ENCODE measurements around the gene TTC7B.
A peak's percentile ranks its signal among the peaks of the same experiment; 100 is the strongest.

The TTC7B gene

DNA sequence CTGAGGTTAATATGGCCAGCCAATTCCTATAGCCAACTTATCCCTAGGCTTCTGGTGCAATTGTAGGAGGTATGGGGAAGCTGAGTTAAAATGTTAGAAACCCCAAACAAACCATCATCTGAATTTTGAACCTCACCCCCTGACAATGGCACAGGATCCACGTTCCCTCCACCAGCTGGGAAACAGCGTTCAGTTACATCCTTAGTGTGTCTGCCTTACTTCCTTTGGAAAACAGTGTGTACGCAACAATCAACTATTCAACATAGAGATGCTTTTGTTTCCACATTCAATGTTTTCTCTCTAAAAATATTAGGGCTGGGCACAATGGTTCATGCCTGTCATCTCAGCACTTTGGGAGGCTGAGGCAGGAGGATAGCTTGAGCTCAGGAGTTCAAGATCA lies 203.4 kb downstream of the TTC7B start:
- DNase-seq, result no peak

GRCh38 chr14:90611936-90612335 lies 204.3 kb downstream of the TTC7B start:
- DNase-seq, result no peak

GRCh38 chr14:90611501-90611900 lies 204.7 kb downstream of the TTC7B start:
- DNase-seq, result no peak

DNA sequence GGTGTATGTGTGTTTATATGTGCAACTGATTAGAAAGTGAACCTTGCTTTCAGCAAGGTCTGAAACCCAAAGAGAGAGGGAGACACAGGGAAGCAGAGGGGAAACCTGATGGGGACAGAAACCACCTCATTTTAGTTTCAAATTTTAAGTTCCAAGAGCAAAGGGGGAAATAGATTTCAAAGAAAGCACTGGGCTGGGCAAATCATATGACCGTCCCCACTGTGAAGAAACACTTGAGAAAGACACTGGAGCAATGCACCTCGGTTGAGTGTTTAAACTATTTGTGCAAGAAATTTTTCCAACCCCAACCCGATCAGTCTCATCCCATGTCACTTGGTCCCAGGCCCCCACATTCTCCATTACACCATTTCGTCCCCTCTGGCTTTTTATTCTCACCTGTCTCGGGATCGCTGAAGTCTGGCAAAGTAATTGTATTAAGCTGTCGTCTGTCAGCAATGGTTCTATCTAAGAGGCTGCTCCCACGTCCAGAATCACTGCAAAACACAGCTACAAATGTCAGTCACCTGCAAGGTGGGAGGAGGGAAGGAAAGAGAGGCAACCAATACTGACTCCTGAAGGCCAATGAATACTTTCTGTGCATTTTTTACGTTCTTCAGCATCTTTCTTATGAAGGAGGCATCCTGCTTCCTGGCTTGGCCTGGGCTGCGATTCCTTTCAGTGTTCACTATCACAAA lies 205.7 kb downstream of the TTC7B start:
- no peak for DNase-seq

- no peak for DNase-seq
Measured at GRCh38 chr14:90609376-90609775, 206.9 kb downstream of the TTC7B start.

DNA sequence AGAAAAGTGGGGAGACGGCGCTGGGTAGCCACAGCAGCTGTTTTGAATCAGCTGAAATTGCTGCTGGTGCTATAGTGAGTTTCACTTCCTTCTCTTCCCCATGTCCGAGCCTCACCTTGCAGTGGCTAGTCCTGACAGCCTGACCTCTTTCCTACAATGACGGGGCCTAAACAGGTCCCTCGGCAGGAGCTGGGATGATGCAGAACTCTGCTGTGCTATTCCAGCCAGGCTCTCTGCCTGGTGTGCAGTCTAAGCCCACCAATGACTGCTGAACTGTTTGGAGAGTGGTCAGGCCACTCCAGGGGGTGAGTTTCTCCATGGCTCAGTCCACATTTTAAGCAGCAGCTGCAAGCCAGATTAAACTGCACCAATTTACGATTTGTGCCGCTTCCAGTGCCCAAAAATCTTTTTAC lies 207.3 kb downstream of the TTC7B start:
- no peak for DNase-seq

GRCh38 chr14:90608281-90608680 lies 207.9 kb downstream of the TTC7B start:
- no peak for DNase-seq

- DNase-seq, result no peak
Measured at GRCh38 chr14:90607141-90607540, 209.1 kb downstream of the TTC7B start.

GRCh38 chr14:90606434-90606833 lies 209.8 kb downstream of the TTC7B start:
- no peak for DNase-seq

DNA sequence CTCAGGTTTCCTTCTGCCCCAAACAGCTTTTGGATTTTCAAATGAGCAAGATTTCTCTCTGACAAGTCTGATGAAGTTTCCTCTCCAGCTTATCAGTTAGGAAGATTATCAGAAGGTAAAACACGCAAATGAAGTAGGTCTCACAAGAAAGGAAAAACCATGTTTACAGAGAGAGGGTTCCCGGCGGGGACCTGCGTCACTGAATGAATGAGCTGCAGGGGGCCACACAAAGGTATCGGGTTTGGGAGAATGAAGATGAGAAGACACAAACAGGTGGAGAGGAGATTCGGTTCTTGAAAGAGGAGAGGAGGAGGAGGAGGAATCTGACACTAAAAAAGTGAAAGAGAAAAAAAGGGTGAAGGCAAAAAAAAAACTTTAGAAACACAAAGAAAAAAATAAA lies 210.8 kb downstream of the TTC7B start:
- no peak for DNase-seq

GRCh38 chr14:90604356-90604755 lies 211.9 kb downstream of the TTC7B start:
- peak; percentile 58 for DNase-seq

GRCh38 chr14:90603841-90604240 lies 212.4 kb downstream of the TTC7B start:
- no peak for DNase-seq

DNA sequence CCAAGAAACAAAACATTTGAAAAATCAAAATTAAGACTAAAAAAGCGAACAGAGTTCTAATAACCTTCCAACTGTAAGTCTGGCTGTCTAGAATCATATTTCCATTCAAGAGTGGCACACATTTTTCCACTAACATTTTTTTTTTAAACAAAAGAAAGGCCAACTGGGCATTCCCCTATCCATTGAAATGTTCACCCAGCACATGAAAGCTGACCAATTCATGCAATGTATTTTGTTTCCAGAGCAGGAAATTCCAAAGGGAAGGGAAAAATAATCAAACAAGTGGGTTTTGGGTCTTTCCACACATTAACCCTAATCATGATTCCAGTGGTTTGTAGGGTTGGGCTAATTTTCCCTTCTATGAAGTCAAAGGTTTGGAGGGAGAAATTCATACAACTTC lies 212.9 kb downstream of the TTC7B start:
- no peak for DNase-seq

DNA sequence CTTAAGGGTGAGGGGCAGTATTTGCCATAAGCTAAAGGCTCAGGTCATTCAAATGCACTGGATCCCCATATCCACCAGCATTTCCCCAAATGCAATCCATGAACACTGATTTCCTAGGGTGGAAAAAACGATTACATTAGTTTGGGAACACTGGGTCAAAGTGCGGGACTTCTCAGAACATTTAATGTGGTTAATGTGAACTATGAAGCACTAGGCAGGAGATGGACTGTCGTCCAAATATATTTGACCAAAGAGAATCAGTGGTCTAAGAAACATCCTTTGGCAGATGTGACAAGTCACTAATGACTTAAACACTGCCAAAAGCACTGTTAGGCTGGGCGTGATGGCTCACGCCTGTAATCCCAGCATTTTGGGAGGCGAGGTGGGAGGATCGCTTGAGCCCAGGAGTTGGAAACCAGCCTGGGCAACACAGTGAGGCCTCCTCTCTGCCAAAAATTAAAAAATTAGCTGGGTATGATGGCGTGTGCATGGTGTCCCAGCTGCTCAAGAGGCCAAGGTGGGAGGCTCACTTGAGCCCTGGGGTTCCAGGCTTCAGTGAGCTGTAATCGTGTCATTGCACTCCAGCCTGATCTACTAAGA lies 214.0 kb downstream of the TTC7B start:
- no peak for DNase-seq

DNA sequence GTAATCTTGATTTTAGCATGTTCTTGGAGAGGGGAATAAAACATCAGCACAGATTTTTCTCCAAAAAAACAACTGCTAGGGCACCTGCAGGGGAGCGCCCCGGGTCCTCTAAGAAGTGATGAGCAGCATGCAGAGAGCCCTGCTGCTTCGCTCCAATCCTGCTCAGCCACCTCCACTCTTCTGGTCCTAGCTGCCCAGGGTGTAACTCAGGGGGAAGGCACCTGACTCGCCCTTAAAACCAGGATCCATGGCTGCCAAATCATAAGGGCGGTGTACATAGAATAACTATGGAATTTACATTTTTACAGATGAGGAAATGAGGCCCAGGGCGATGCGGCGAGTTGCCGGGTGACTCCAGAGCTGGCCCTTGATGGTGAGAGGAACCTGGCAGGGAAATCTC lies 214.7 kb downstream of the TTC7B start:
- no peak for DNase-seq

DNA sequence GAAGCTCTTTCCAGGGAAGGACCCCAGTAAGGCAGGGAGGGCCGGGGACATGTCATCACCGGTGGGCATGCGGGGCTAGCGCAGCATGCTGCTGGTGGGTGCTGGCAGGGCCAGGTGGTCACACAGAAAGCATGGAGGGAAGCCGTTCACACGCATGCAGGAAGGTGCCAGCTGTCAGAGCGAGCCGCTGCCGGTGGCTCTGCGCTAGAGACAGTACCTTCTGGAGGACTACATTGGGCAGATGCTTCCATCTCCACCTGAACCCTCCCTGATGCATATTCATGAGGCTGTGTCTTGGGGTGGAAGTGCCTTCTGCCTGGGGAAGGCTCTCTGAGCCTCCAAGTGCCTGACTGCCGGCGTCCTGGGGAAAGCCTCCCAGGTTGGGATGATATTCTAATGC lies 215.6 kb downstream of the TTC7B start:
- no peak for DNase-seq

- no peak for DNase-seq
Measured at GRCh38 chr14:90599748-90600507, 216.3 kb downstream of the TTC7B start.

GRCh38 chr14:90599339-90599738 lies 216.9 kb downstream of the TTC7B start:
- DNase-seq, result no peak

DNA sequence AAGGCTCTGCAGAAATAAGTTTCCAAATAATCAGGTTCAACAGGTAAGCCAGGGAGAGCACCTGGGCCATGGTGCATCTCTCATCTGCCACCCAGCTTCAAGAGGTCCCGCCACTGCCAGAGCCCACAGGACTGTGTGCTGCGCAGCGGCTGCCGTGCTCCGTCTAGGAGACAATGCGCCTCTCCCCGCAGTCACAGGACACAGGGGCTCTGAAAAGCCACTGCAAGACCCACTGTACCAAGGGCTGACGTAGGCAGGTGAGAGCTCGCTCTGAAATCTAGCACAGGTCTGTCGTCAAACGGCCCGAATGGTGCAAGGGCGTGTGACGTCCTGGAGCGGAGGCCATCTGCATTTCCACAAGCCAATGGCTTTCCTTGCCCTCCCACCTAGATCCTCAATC lies 218.3 kb downstream of the TTC7B start:
- DNase-seq, result no peak

- DNase-seq, result no peak
Measured at GRCh38 chr14:90596733-90597132, 219.5 kb downstream of the TTC7B start.

- DNase-seq, result no peak
Measured at GRCh38 chr14:90593254-90594040, 222.8 kb downstream of the TTC7B start.

GRCh38 chr14:90592655-90593054 lies 223.6 kb downstream of the TTC7B start:
- no peak for DNase-seq

- no peak for DNase-seq
Measured at GRCh38 chr14:90587918-90588317, 228.3 kb downstream of the TTC7B start.

Measured in NCI-H187 treated with DMSO at 0.1 percent for 48 hours (cell line).